Caco-2 (cell line): ENCODE measurements around the gene ATP9B. TPM values are rescaled to one million over a fixed set of nuclear protein-coding genes. Genes with fewer than 3 reads are reported as not detected.

ENCODE experiments used
- BruUV-seq: library from RNA; stranded (reverse); fragments of 400-500 nt; replicated peaks from 2 replicates; lab custom pipeline; 2021; lab: Mats Ljungman, UMichigan
- CTCF ChIA-PET: fragments of 300-600 bp; sonication (Branson Sonifier 250); formaldehyde crosslinking; loops from one replicate; lab custom pipeline; 2022; ENCODE audit warnings: antibody characterized with exemption; lab: Charles Lee
- POLR2A ChIA-PET: fragments of 300-600 bp; sonication (Branson Sonifier 250); formaldehyde crosslinking; loops from one replicate; lab custom pipeline; 2022; ENCODE audit warnings: antibody characterized with exemption; lab: Charles Lee
- DNase-seq, 2 experiments: peaks; one replicate each; pipeline versions ENCODE4 v3.0.0 to v3.0.0-alpha.2; 2020 to 2022
- H3K27me3 ChIP-seq: replicated peaks from 2 replicates; pipeline ENCODE4 v1.6.0; 2011; ENCODE audit warnings: low read length; ENCODE audit not compliant: control insufficient read depth, insufficient read depth
- H3K36me3 ChIP-seq: 2 replicates; pipeline ENCODE4 v1.5.1; 2011; ENCODE audit warnings: low read length; ENCODE audit not compliant: control insufficient read depth, insufficient read depth
- H3K4me1 ChIP-seq: fragments of 250-450 bp; sonication (Bioruptor Pico); 2 replicates; pipeline ENCODE4 v1.5.1; 2020; ENCODE audit warnings: mild to moderate bottlenecking
- H3K4me3 ChIP-seq: 2 replicates; pipeline ENCODE4 v1.5.1; 2011; ENCODE audit warnings: low read depth, mild to moderate bottlenecking, control low read depth, low read length
- H3K9me3 ChIP-seq: fragments of 250-450 bp; sonication (Bioruptor Pico); 2 replicates; pipeline ENCODE4 v1.5.1; 2020; ENCODE audit warnings: mild to moderate bottlenecking, moderate library complexity
- H3K27ac Mint-ChIP-seq: one replicate; pipeline ENCODE4 v1.8.0; 2022; ENCODE audit warnings: mixed read lengths; ENCODE audit not compliant: unreplicated experiment
- H3K27me3 Mint-ChIP-seq: one replicate; pipeline ENCODE4 v1.8.0; 2022; ENCODE audit warnings: mixed read lengths; ENCODE audit not compliant: insufficient read depth, unreplicated experiment
- H3K36me3 Mint-ChIP-seq: one replicate; pipeline ENCODE4 v1.8.0; 2022; ENCODE audit warnings: mild to moderate bottlenecking, mixed read lengths; ENCODE audit not compliant: insufficient read depth, unreplicated experiment
- H3K4me1 Mint-ChIP-seq: one replicate; pipeline ENCODE4 v1.8.0; 2022; ENCODE audit warnings: low read depth, mixed read lengths; ENCODE audit not compliant: unreplicated experiment
- H3K4me3 Mint-ChIP-seq: one replicate; pipeline ENCODE4 v1.8.0; 2022; ENCODE audit warnings: mild to moderate bottlenecking, moderate library complexity, mixed read lengths; ENCODE audit not compliant: unreplicated experiment
- H3K9me3 Mint-ChIP-seq: one replicate; pipeline ENCODE4 v1.8.0; 2022; ENCODE audit warnings: mixed read lengths; ENCODE audit not compliant: unreplicated experiment
- intact Hi-C: fragments of 100-400 bp; cut with micrococcal nuclease; formaldehyde crosslinking; loops from one replicate; pipeline ENCODE4 v1.10.0; 2022; ENCODE audit not compliant: unreplicated experiment
- total RNA-seq: library from RNA; stranded (reverse); gene quantifications from 2 replicates; pipeline ENCODE4 v1.2.3, GENCODE V29; 2022
- TF ChIP-seq, protein P1 (sequence below), 2 experiments: fragments of 200-600 bp in 1 of 2; IDR thresholded peaks; 1 replicate in 1 of 2; 2 replicates in 1 of 2; pipeline versions ENCODE4 v1.5.1 to v1.8.0; 2011 to 2022; ENCODE audit warnings: antibody characterized with exemption in 1 of 2, control low read depth in 1 of 2, inconsistent platforms in 1 of 2, low read depth in 1 of 2, low read length in 1 of 2, mild to moderate bottlenecking in 1 of 2, moderate library complexity in 1 of 2; ENCODE audit not compliant: insufficient read depth in 1 of 2, severe bottlenecking in 1 of 2, unreplicated experiment in 1 of 2

Gene ATP9B
- total RNA-seq, 1 experiment from 2014 or later: 15.8 TPM

DNA sequence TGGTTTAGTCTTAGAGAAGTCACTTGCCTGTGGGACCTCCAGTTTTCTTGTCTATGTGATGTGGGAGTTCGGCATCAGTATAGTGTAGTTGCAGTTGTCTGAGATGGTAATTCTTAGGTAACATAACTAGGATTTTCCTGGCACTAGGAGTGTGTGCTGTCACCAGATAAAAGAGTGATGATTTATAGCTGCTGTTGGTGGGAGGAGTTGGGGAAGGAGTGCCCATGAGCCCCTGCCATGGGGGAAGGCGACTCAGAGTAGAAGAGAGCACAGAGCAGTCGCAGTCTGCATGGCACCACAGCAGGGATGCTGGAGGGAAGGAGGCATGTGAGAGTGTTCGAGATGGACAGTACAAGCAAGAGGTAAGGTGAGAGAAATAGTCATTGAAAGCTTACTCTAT lies 38.7 kb downstream of the ATP9B start:
- H3K36me3 Mint-ChIP-seq: no peaks in the 10 kb centered on the region
- no peaks in the 10 kb centered on the region for H3K27me3 ChIP-seq
- no peak overlapping the region for H3K4me3 ChIP-seq
- ChIA-PET CTCF (no interaction called here), POLR2A (no interaction called here)
- no peak for DNase-seq
- H3K4me3 Mint-ChIP-seq: no peak overlapping the region
- H3K27me3 Mint-ChIP-seq: no peaks in the 10 kb centered on the region
- BruUV-seq: no TSS peak
- H3K27ac Mint-ChIP-seq: no peak overlapping the region
- intact Hi-C loops: no loop called here
- TF ChIP-seq, protein P1, sequence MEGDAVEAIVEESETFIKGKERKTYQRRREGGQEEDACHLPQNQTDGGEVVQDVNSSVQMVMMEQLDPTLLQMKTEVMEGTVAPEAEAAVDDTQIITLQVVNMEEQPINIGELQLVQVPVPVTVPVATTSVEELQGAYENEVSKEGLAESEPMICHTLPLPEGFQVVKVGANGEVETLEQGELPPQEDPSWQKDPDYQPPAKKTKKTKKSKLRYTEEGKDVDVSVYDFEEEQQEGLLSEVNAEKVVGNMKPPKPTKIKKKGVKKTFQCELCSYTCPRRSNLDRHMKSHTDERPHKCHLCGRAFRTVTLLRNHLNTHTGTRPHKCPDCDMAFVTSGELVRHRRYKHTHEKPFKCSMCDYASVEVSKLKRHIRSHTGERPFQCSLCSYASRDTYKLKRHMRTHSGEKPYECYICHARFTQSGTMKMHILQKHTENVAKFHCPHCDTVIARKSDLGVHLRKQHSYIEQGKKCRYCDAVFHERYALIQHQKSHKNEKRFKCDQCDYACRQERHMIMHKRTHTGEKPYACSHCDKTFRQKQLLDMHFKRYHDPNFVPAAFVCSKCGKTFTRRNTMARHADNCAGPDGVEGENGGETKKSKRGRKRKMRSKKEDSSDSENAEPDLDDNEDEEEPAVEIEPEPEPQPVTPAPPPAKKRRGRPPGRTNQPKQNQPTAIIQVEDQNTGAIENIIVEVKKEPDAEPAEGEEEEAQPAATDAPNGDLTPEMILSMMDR (IDR thresholded peaks at IDR 0.05; ENCODE audit: insufficient read depth in 1 of 2, low read depth in 1 of 2, low read length in 1 of 2, severe bottlenecking in 1 of 2, unreplicated experiment in 1 of 2): no peak
- H3K9me3 ChIP-seq: no peaks in the 10 kb centered on the region
- no peaks in the 10 kb centered on the region for H3K4me1 Mint-ChIP-seq
- no peaks in the 10 kb centered on the region for H3K36me3 ChIP-seq
- H3K9me3 Mint-ChIP-seq: no peaks in the 10 kb centered on the region
- H3K4me1 ChIP-seq: no peaks in the 10 kb centered on the region

DNA sequence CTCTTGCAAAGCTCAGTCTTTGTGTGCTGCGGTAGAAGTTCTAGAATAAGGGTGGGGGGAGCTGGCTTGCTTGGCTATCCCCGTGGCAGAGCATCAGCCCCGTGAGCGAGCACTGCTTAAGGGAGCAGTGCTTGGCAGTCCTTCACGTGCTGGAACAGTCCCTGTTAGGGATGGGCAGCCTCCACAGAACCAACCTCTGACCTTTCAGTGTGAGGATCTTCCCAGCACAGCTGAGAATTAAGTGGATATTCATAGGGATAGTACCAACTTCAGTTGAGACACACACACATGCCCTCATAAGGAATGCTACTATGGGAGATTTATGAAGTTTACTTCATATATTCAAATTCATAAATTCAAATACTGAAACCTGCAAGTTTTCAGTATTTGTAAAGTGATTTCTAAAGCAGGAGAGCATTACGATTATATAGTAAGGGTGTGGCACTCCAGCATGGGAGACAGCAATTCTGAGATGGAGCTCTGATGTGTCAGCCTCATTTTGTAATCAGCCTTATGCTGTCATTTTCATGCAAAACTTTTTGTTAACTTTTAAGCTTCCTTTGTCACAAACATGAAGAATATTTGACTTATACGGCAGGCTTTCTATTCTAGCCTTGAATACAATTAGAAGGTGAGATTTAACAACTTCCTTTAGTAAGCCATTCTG lies 39.5 kb downstream of the ATP9B start:
- no peaks in the 10 kb centered on the region for H3K27me3 Mint-ChIP-seq
- CTCF ChIA-PET: no interaction called here
- Histone ChIP-seq H3K36me3 (no peaks in the 10 kb centered on the region), H3K4me1 (no peaks in the 10 kb centered on the region), H3K4me3 (no peak overlapping the region), H3K27me3 (no peaks in the 10 kb centered on the region), H3K9me3 (no peaks in the 10 kb centered on the region)
- no peak for DNase-seq
- intact Hi-C loops: no loop called here
- no peaks in the 10 kb centered on the region for H3K9me3 Mint-ChIP-seq
- POLR2A ChIA-PET: no interaction called here
- H3K4me3 Mint-ChIP-seq: no peak overlapping the region
- no peak overlapping the region for H3K27ac Mint-ChIP-seq
- BruUV-seq: no TSS peak
- TF ChIP-seq, protein P1 (IDR thresholded peaks at IDR 0.05; ENCODE audit: insufficient read depth in 1 of 2, low read depth in 1 of 2, low read length in 1 of 2, severe bottlenecking in 1 of 2, unreplicated experiment in 1 of 2): no peak
- no peaks in the 10 kb centered on the region for H3K36me3 Mint-ChIP-seq
- no peaks in the 10 kb centered on the region for H3K4me1 Mint-ChIP-seq

DNA sequence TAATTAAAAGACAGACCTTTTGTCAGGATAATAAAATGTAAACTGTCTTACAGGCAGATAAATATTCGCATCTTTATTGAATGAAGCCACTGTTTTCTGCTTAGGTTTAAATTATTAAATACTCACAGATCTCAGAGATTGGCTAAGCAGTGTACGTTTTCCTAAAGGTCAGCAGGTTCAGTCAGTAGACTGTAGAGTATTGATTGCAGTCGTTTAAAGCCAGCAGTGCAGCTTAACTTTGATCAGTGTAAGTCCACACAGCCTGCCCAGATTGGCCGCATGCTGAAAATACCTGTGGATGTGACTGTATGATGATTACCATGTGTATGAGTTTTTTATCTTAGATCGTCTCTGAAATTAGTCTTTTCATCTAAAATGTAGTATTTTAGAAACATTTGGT lies 42.3 kb downstream of the ATP9B start:
- DNase-seq: no peak
- Histone ChIP-seq H3K9me3 (no peaks in the 10 kb centered on the region), H3K27me3 (no peaks in the 10 kb centered on the region), H3K36me3 (no peaks in the 10 kb centered on the region), H3K4me3 (no peak overlapping the region), H3K4me1 (no peaks in the 10 kb centered on the region)
- TF ChIP-seq, protein P1 (IDR thresholded peaks at IDR 0.05; ENCODE audit: insufficient read depth in 1 of 2, low read depth in 1 of 2, low read length in 1 of 2, severe bottlenecking in 1 of 2, unreplicated experiment in 1 of 2): no peak
- no TSS peak for BruUV-seq
- no peaks in the 10 kb centered on the region for H3K27me3 Mint-ChIP-seq
- no peaks in the 10 kb centered on the region for H3K4me1 Mint-ChIP-seq
- no peak overlapping the region for H3K27ac Mint-ChIP-seq
- POLR2A ChIA-PET: no interaction called here
- intact Hi-C loops: no loop called here
- H3K9me3 Mint-ChIP-seq: no peaks in the 10 kb centered on the region
- H3K4me3 Mint-ChIP-seq: no peak overlapping the region
- CTCF ChIA-PET: no interaction called here
- peaks cover 5% of the 10 kb centered on the region for H3K36me3 Mint-ChIP-seq
